ENCODE results near the gene GAK.

Gene GAK

GRCh38 chr4:963276-964225, 31.4 kb upstream of the GAK start:
- DNase-seq = no peak

DNA sequence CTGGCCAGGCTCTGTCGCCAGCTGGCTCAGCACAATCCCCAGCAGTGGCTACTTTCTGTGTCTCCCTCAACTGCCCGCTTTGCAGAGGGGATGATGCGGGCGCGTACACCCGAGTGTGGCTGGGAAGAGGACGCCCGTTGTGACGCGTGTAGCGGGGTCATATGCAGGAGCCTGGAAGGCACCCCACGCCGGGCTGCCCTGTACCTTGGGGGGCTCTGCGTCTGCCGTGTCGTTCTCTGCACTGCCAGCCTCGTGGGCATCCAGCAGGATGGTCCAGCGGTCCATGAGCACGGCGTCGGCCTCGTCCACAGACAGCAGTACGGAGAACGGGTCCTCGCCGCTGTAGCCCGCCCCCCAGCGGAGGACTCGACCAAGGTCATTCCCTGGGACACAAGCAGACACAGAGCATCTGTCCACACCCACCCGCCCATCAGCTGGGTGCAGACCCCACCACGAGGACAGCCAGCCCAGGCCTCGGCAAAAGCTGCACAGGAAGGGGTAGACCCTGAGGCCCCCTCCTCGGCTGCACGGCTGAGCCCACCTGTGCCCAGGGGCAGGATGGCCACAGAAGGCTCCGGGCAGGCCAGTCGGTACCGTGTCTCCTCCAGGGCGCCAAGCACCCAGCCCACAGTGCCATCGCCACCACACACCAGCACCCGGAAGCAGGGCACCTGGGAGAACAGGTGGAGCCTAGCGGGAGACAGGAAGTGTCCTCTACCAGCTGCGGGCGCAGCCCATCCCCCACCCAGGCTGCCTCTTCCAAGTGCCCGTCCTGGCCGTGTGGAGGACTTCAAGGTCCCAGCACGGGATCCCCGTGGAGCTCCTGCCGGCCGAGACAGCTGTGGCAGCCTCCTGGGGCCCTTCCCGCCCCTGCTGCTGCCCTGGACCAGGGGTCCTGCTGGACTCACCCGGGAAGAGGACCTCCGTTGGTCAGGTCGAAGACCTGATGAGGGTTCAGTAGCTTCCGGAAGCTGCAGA, 30.4 kb upstream of the GAK start:
- DNase-seq = no peak

GRCh38 chr4:961351-962230, 29.5 kb upstream of the GAK start:
- no peak for DNase-seq

DNA sequence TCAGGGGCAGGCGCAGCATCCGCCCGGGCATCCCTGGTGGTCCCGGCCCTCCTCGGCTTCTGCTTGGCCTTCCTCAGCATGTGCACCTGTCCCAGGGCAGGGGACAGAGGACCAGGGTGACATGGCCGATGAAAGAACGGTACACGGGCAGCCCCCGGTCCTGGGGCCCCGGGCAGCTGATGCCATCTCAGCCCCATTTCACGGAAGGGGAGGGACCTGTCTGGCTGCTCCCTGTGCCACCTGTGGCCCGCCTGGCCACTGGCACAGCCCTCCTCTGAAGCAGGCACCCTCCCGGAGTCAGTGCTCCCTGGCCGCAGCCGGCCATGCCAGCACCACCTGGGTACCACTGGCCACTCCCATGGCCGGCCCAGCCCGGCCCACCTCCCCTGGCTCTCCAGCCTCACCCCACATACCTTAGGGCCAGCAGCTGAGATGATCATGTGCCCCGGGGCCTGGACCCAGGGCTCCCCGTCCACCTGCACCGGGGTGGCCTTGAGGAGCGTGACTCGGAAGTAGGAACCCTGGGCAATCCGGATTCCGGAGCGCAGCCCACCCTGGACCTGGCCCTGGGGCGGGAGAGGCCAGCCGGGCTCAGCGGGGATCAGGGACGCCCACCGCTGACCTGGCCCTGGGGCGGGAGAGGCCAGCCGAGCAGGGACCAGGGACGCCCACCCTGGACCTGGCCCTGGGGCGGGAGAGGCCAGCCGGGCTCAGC, 28.7 kb upstream of the GAK start:
- no peak for DNase-seq

GRCh38 chr4:960140-960635, 28.1 kb upstream of the GAK start:
- DNase-seq = no peak

DNA sequence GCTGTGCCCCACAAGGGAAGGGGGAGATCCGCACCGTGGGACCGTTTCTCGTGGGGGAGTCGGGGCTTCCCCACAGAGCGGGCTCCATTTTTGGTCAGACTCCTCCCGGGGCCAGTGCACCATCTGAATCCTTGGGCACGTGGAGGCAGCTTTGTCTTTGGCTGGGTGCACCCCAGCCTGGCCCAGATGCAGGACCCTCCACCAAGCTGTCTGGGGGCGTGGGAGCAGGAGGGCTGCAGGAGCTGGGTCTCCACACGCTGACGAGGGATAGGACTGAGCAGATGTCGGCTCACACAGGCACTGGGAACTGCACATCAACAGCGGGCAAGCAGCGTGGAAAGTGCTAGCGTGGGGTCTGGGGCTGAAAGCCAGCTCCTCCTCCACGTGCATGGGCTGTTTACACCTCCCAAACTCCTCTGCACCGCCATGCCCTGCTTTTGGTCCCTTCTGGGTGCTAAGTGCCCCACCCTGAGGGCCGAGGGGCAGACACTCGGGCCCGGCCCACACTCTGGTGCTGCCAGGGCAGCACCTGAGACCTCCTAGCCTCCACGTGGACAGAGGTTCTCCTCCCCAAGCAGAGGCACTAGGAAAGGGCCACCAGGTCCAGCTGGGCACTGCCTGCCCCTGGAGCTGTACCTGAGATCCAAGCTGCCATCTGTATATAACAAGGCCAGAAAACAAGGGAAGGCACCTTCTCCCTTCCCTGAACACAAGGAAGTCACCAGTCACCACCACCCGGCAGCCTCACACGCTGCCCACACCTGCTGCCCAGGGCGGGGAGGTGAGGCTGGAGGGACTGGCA, 27.4 kb upstream of the GAK start:
- DNase-seq = no peak

DNA sequence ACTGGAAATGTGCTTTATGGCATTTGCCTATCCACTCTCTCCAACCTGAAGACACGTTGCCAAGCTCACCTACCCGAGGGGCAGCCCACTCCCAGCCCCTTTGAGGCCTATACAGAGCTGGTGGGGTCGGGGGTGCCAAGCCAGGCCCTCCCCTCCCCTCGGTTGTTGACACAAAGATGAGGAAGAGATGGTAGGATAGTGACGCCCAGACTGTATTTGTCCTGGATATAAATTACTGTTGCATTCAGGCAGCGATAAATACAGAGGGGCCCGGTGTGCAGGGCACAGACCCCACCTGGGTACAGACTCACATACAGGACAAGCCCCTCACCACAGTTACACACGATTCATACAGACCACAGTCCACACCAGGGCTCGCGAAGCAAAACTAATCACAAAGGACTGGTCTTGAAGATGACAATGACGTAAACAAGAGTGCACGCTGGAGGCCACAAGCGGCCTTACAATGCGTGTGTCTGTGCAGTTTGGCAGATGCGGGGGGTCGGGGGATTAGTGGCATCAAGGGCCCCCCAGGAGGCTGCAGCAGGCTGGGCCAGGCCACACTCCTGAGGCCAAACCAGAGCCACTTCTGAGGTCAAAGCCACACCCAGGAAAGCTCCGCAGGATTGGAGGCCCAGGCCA, 26.7 kb upstream of the GAK start:
- DNase-seq = no peak

DNA sequence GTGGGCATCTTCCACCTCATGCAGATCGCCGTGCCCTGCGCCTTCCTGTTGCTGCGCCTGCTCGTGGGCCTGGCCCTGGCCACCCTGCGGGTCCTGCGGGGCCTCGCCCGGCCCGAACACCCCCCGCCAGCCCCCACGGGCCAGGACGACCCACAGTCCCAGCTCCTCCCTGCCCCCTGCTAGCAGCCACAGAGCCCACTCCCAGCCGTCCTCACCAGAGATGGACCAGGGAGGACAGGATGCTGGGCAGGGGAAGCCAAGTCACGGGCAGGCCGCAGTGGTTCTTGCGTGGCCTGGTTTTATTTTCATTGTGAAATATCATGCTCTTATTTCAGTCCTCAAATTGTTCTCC, 26.2 kb upstream of the GAK start:
- no peak for DNase-seq

DNA sequence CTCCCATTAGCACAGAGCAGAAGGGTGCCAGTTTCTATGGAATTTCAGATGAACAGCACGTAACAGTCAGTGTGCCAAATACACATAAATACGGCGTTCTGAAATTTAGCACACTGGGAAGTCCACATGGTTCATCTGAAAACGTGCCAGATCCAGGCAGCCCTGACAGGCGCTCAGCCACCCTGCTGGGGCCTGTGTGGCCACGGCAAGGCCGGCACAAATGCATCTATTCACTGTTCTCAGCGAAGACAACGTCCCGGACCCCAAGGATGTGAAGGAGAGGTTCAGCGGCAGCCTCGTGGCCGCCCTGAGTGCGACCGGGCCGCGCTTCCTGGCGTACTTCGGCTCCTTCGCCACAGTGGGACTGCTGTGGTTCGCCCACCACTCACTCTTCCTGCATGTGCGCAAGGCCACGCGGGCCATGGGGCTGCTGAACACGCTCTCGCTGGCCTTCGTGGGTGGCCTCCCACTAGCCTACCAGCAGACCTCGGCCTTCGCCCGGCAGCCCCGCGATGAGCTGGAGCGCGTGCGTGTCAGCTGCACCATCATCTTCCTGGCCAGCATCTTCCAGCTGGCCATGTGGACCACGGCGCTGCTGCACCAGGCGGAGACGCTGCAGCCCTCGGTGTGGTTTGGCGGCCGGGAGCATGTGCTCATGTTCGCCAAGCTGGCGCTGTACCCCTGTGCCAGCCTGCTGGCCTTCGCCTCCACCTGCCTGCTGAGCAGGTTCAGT, 25.6 kb upstream of the GAK start:
- no peak for DNase-seq

DNA sequence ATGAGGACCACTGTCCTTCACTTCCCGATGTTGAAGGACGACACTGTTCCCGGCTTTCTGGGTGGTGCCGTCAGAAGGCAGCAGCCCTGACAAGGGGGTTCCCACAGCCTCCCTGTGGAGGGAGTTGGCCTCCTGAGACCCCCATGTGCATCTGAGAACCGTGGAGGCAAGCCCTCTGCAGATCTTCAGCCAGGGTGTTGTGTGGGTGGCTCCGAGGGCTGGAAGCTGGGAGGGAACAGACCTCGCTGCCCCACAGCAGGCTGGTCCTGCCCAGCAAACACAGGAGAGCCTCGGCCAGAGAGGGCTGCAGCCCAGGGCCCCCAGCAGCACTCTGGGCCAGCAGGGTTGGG, 25.1 kb upstream of the GAK start:
- no peak for DNase-seq

DNA sequence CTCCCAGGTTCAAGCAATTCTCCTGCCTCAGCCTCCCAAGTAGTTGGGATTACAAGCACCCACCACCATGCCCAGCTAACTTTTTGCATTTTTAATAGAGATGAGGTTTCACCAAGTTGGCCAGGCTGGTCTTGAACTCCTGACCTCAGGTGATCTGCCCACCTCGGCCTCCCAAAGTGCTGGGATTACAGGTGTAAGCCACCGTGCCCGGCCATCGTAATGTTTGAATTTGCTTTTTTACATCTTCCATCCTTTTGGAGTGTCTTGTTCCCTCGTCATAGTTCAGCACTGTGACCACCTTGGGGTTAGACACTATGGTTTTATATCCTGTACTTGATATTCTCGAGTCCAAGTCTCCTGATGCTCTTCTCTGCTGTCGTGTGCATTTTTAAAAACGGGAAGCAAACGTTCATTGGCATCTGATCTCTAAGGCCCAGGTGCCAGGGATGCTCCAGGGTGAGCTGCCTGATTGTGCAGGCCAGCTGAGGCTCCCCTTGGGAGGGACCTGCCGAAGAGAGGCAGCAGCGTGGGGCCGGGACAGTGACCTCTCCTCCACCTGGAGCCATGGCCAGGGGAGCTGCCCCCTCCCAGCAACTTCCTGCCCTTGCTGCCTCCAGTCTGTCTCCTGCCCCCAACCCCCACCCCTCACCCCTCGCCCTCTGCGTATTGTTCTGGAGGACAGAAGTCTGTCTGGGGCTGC, 24.6 kb upstream of the GAK start:
- DNase-seq = no peak

DNA sequence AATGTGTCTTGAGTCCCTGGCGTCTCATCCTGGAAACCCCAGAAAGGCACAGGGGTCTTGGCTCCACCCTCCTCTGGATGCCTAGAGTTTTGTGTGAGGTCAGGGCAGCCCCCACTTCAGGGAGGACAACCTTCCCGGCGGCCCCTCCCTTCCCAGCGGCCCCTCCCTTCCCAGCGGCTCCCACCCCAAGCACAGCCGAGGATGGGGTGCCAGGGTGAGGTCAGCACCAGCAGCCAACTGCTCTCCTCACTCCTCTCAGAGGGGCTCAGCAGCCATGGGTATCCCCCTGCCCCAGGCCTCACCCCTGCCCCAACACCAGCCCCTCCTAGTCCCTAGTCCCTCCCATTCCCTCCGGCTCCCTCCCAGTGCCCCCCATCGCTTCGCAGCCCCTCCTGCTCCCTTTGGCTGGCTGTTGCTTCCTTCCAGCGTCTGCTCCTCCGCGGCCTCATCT, 23.8 kb upstream of the GAK start:
- DNase-seq = no peak

DNA sequence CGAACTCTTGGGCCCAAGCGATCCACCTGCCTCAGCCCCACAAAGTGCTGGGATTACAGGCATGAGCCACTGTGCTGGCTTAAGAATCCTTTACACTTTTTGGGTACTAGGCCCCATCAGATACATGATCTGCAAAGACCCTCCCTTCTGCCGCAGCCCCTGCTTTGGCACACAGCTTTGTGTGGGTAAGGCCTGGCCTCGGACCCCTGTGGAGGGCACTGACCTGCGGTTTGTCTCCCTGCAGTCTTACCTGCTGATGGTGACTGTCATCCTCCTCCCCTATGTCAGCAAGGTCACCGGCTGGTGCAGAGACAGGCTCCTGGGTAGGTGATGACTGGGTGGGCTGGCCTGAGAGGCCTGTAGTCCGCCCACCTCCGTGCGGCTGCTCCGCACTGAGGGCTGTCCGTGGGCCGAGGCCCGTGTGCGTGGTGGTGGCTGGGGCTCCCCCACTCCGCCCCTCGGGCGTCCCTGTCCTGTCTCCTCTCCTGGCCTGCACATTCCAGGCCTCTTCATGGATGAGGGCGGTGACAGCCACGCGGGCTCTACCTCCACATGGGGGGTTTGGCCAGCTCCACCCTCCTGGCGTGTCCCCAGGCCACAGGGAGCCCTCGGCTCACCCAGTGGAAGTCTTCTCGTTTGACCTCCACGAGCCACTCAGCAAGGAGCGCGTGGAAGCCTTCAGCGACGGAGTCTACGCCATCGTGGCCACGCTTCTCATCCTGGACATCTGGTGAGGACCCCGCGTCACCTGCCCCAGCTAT, 23.2 kb upstream of the GAK start:
- no peak for DNase-seq

GRCh38 chr4:954211-955020, 22.3 kb upstream of the GAK start:
- no peak for DNase-seq

DNA sequence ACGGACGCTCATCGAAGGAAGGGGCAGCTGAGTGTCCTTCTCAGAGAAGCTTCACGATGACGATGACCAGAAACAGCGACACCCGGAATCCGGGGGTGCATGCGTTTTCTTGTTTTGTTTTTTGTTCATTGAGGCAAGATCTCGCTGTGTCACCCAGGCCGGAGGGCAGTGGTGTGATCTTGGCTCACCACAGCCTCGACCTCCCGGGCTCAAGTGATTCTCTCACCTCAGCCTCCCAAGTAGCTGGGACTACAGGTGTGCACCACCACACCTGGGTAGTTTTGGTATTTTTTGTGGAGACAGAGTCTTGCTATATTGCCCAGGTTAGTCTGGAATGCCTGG, 21.4 kb upstream of the GAK start:
- no peak for DNase-seq

DNA sequence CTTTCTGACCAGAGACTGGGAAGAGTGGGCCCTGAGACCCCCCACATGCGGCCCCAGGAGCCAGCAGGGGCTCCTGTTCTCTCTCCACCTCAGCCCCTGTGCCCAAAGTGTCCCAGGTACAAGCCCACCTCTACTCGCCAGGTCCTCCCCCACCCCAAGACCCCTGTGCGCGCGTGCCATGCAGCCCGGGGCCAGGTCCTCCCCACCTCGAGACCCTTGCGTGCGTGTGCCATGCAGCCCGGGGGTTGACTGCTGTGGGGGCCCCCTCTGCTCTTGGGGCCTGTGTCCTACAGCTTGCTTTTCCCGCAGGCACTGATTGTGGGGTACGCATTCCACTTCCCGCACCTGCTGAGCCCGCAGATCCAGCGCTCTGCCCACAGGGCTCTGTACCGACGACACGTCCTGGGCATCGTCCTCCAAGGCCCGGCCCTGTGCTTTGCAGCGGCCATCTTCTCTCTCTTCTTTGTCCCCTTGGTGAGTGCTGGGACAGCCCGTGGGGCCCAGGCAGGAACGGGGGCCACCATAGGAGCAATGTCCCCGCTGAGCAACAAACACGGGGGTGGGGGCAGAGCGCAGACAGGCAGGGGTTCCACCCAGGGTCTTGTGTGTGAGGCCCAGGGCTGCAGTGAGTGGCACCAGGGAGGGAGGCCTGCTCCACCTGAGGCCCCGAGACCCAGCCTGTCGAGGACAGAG, 20.9 kb upstream of the GAK start:
- no peak for DNase-seq
